GM18507 (cell line): ENCODE results near the gene DNAJA1.
A peak's percentile ranks its signal among the peaks of the same experiment; 100 is the strongest.
"Not testable (repeated sequence)": the region's sequence is repeated elsewhere in the genome, so short reads cannot be mapped to it uniquely, and the experiment has no call there.

Experiments used
- DNase-seq: peaks from one replicate; pipeline ENCODE4 v3.0.0; 2011; ENCODE audit warnings: low read depth; ENCODE audit not compliant: insufficient read length; ENCODE audit errors: extremely low spot score
- FAIRE-seq: peaks from 2 replicates; lab custom pipeline; 2011; peaks lifted over from hg19 to GRCh38; lab: Jason Lieb, UNC

DNAJA1 gene

GRCh38 chr9:33068991-33069390 lies 43.9 kb downstream of the DNAJA1 start:
- DNase-seq = no peak
- no peak for FAIRE-seq

GRCh38 chr9:33076046-33077004 lies 51.3 kb downstream of the DNAJA1 start, which contains the start of gene SMU1:
SMU1 (minus strand) TSS chr9:33076674; CDS start chr9:33076608, 66 bp downstream.
- DNase-seq (peak; percentile 93), FAIRE-seq (peak; percentile 97)

GRCh38 chr9:33080534-33080933 lies 55.5 kb downstream of the DNAJA1 start:
- DNase-seq (no peak), FAIRE-seq (no peak)

DNA sequence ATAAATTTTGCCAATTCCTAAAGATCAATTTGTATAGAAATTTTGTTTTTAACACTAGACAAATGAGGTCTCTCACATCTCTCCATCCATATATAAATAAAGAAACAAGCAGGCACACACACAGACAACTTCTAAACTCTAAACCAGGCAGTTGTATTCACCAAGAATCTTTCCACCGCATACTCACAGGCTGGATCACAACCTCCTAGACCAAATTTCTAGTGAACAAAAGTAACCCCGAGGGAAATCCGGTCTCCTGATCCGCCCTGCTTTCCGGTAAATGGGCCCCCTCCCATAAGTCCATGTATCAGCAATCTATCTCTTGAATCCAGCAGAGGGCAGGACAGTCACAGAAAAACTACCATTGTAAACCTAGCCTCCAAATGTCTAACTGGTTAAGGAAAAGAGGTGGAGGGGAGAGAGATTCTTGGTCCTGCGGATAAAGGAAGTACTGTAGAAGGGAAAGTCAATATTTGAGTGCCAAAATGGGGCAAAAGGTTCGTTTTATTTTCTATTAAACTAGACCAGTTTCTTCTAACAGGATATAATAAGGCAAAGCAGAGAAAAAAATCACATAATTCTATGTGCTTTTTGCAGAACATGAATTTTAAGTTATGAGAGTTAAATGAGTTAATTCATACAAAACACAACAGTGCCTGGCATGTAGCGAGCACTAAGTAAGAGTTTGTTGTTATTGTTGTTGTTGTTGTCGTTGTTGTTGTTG lies 56.2 kb downstream of the DNAJA1 start:
- DNase-seq (peak; percentile 36), FAIRE-seq (peak; percentile 88)

GRCh38 chr9:33082128-33082527 lies 57.1 kb downstream of the DNAJA1 start:
- FAIRE-seq = no peak
- no peak for DNase-seq

GRCh38 chr9:33082538-33083326 lies 57.7 kb downstream of the DNAJA1 start:
- DNase-seq (no peak), FAIRE-seq (no peak)

GRCh38 chr9:33085672-33086071 lies 60.6 kb downstream of the DNAJA1 start:
- FAIRE-seq, DNase-seq: not testable (repeated sequence)
